GM12878 (cell line): Measurements from ENCODE around the gene TNFRSF6B. TPM values are rescaled to one million over a fixed set of nuclear protein-coding genes. Genes with fewer than 3 reads are reported as not detected.

Experiments used
- CUX1 ChIP-seq: IDR thresholded peaks from 2 replicates; pipeline ENCODE4 v1.6.1; 2012; ENCODE audit warnings: improper control_type of control experiment, low read depth, low read length; ENCODE audit not compliant: insufficient replicate concordance
- PRDM15 ChIP-seq: fragments of 450-650 bp; formaldehyde crosslinking; IDR thresholded peaks from 2 replicates; pipeline ENCODE4 v1.4.0; 2020; ENCODE audit warnings: mild to moderate bottlenecking, moderate library complexity
- polyA plus RNA-seq, 11 experiments: library from polyadenylated mRNA; depleted of rRNA in 4 of 11; unstranded in 6 of 11; stranded (reverse) in 5 of 11; fragments of >200 nt; fragmentation: Nextera tagmentation in 4 of 11; fragmentation: Illumina TruSeq in 1 of 11; extraction: Ambion mirVana in 4 of 11; extraction: Trizol in 1 of 11; gene quantifications; 1 replicate in 1 of 11; 2 replicates in 10 of 11; pipeline versions ENCODE4 v1.2.1 to v1.2.3, GENCODE V29; 2011 to 2016; ENCODE audit warnings: inconsistent platforms in 2 of 11, missing spikeins in 2 of 11, low read depth in 1 of 11
- total RNA-seq, 4 experiments: library from RNA; depleted of rRNA in 3 of 4; stranded (reverse); fragments of >200 nt in 3 of 4; fragmentation: Illumina TruSeq in 1 of 4; extraction: Trizol in 1 of 4; gene quantifications; 2 replicates each; pipeline versions ENCODE4 v1.2.1 to v1.2.3, GENCODE V29; 2013 to 2021

The TNFRSF6B gene
- total and polyA plus RNA-seq, 10 of the 15 experiments (the other 5 are each of a cell fraction or from before 2014, with no cell fraction given), result 0.67 to 2.2 (median 1.8) TPM; not detected in 7

GRCh38 chr20:63673951-63674350 lies 22.5 kb upstream of the TNFRSF6B start (continued):
- TF ChIP-seq CUX1 (no peak), PRDM15 (CRISPR knock-in tag) (no peak)
